Measurements from ENCODE around the gene SPAG16.

Gene SPAG16

DNA sequence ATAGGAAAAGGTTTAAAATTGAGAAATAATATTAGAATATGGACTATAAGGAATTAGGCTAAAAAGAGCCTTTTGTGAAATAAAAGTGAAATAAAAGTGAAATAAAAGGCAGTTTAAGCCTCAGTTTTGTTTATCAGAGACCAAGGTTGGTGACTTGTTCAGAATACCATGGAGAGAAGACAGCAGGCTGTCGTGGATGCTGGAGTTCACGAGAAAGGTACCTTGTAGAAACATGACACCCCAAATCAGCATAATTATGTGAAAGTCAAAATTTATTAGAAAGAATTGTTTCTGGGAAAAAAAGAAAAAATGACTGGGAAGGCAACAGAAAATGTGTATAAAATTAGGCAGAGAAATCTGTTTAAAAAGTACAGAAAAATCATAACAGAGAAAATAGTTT is 46.5 kb upstream of the SPAG16 start:
- TF ChIP-seq CEBPB (IDR thresholded peaks at IDR 0.05) (no peak), YY1 (IDR thresholded peaks at IDR 0.05; ENCODE audit: low read depth) (no peak), TEAD4 (IDR thresholded peaks at IDR 0.05) (no peak), EGR1 (IDR thresholded peaks at IDR 0.05) (no peak), EP300 (IDR thresholded peaks at IDR 0.05; ENCODE audit: borderline replicate concordance) (no peak), RAD21 (IDR thresholded peaks at IDR 0.05; ENCODE audit: low read depth) (no peak), CREB1 (IDR thresholded peaks at IDR 0.05; ENCODE audit: low read depth) (no peak), NFIC (IDR thresholded peaks at IDR 0.05) (no peak), TAF1 (IDR thresholded peaks at IDR 0.05; ENCODE audit: low read depth) (no peak)
- TF ChIP-seq, protein P1, sequence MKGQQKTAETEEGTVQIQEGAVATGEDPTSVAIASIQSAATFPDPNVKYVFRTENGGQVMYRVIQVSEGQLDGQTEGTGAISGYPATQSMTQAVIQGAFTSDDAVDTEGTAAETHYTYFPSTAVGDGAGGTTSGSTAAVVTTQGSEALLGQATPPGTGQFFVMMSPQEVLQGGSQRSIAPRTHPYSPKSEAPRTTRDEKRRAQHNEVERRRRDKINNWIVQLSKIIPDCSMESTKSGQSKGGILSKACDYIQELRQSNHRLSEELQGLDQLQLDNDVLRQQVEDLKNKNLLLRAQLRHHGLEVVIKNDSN (IDR thresholded peaks at IDR 0.05): no peak
- TF ChIP-seq, protein P2, sequence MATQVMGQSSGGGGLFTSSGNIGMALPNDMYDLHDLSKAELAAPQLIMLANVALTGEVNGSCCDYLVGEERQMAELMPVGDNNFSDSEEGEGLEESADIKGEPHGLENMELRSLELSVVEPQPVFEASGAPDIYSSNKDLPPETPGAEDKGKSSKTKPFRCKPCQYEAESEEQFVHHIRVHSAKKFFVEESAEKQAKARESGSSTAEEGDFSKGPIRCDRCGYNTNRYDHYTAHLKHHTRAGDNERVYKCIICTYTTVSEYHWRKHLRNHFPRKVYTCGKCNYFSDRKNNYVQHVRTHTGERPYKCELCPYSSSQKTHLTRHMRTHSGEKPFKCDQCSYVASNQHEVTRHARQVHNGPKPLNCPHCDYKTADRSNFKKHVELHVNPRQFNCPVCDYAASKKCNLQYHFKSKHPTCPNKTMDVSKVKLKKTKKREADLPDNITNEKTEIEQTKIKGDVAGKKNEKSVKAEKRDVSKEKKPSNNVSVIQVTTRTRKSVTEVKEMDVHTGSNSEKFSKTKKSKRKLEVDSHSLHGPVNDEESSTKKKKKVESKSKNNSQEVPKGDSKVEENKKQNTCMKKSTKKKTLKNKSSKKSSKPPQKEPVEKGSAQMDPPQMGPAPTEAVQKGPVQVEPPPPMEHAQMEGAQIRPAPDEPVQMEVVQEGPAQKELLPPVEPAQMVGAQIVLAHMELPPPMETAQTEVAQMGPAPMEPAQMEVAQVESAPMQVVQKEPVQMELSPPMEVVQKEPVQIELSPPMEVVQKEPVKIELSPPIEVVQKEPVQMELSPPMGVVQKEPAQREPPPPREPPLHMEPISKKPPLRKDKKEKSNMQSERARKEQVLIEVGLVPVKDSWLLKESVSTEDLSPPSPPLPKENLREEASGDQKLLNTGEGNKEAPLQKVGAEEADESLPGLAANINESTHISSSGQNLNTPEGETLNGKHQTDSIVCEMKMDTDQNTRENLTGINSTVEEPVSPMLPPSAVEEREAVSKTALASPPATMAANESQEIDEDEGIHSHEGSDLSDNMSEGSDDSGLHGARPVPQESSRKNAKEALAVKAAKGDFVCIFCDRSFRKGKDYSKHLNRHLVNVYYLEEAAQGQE (IDR thresholded peaks at IDR 0.05; ENCODE audit: low read depth): no peak
- TF ChIP-seq, protein P3, sequence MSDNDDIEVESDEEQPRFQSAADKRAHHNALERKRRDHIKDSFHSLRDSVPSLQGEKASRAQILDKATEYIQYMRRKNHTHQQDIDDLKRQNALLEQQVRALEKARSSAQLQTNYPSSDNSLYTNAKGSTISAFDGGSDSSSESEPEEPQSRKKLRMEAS (IDR thresholded peaks at IDR 0.05): no peak

DNA sequence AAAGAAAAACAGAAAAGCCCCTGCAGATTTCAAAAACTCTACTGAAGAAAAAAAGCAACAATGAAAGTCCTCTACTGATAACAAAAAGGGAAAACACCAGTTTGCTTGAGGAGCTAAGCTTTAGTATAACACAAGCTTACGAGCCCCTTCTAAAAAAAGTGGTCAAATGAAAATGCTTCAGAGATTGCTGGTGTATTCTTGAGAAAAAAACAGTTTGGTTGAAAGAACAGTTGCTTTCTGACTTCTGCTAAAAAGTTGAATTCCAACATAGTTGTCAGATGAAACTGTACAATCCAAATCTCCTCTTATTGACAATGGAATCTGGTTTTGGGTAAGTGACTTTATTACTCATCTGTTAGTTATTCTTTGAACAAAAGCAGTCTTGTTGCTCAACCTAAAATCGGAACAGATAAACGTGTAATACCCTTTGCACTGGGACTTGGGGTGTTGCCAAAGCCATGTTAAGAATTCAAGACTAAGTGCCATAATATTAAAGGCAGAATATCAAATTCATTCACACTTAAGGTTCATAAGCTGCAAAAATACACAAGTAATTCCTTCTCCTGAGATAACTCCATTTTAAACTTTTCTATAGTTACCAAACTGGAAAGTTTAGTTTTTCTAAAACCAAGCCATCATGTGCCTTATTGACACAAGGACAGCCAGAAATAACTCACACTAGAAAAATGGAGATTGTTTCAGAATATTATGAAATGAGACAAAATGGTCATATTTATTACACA is 45.3 kb upstream of the SPAG16 start:
- 0 out of 2 replicates have a peak, but pooled peaks have one; percentile 16 for TF ChIP-seq TCF12 (IDR thresholded peaks at IDR 0.05; ENCODE audit: low read depth)
- no peak for TF ChIP-seq TAF1 (IDR thresholded peaks at IDR 0.05; ENCODE audit: low read depth)
- peak; percentile 60; the same call in 1 of the 2 replicates for TF ChIP-seq EP300 (IDR thresholded peaks at IDR 0.05; ENCODE audit: borderline replicate concordance)
- TF ChIP-seq TEAD4 (IDR thresholded peaks at IDR 0.05): peak; percentile 67
- no peak for TF ChIP-seq CREB1 (IDR thresholded peaks at IDR 0.05; ENCODE audit: low read depth)
- TF ChIP-seq, protein P3 (IDR thresholded peaks at IDR 0.05): no peak
- no peak for TF ChIP-seq EGR1 (IDR thresholded peaks at IDR 0.05)
- no peak for TF ChIP-seq RAD21 (IDR thresholded peaks at IDR 0.05; ENCODE audit: low read depth)
- peak; percentile 70 for TF ChIP-seq NFIC (IDR thresholded peaks at IDR 0.05)
- TF ChIP-seq, protein P2 (IDR thresholded peaks at IDR 0.05; ENCODE audit: low read depth): no peak
- TF ChIP-seq CEBPB (IDR thresholded peaks at IDR 0.05): peak; percentile 80
- TF ChIP-seq ZBTB7A (IDR thresholded peaks at IDR 0.05; ENCODE audit: low read depth): no peak
- TF ChIP-seq YY1 (IDR thresholded peaks at IDR 0.05; ENCODE audit: low read depth): no peak
- TF ChIP-seq, protein P1 (IDR thresholded peaks at IDR 0.05): no peak

DNA sequence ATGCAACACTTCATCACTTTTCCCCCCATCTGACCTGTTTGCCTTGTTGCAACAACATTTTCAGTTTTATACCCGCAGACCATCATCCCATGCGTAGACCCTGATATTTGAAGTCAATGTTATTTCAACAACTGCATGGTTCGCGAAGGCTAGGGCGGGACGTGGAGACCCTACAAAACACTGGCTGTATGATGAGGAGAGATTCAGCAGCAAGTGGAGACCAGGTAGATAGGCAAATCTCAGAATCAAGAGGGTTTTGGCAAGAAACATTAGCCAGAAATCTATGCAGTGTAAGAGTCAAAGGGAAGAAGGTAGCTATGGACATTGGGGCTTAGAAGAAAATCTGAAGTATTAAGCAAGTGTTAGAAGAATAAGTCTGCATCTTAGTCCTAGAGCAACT is 42.4 kb upstream of the SPAG16 start:
- TF ChIP-seq, protein P1 (IDR thresholded peaks at IDR 0.05): no peak
- TF ChIP-seq EP300 (IDR thresholded peaks at IDR 0.05; ENCODE audit: borderline replicate concordance) (no peak), CREB1 (IDR thresholded peaks at IDR 0.05; ENCODE audit: low read depth) (no peak), TAF1 (IDR thresholded peaks at IDR 0.05; ENCODE audit: low read depth) (no peak), FOXM1 (IDR thresholded peaks at IDR 0.05; ENCODE audit: borderline replicate concordance, low read depth) (no peak), EGR1 (IDR thresholded peaks at IDR 0.05) (no peak), NFIC (IDR thresholded peaks at IDR 0.05) (no peak)
- TF ChIP-seq, protein P3 (IDR thresholded peaks at IDR 0.05): no peak

DNA sequence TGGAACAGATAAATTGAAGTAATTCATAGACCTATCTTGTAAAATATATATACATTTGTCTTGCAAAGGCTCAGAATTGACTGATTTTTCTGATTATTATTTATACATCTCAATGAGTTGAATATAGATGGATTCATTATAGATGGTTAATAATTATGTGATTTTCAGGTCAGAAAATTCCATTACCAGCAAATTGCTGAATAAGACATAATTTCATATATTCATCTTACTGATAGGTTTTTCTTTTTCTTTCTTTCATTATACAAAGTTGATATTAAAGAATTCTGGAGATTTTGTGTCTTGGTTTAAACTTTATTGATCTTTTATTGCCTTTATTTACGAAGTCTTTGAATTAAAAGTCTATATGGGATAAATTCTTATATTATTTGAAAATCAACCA is 41.6 kb upstream of the SPAG16 start:
- TF ChIP-seq RAD21 (IDR thresholded peaks at IDR 0.05; ENCODE audit: low read depth) (no peak), TCF12 (IDR thresholded peaks at IDR 0.05; ENCODE audit: low read depth) (no peak), YY1 (IDR thresholded peaks at IDR 0.05; ENCODE audit: low read depth) (no peak), NFIC (IDR thresholded peaks at IDR 0.05) (no peak), TEAD4 (IDR thresholded peaks at IDR 0.05) (no peak), TAF1 (IDR thresholded peaks at IDR 0.05; ENCODE audit: low read depth) (no peak), CEBPB (IDR thresholded peaks at IDR 0.05) (no peak), EGR1 (IDR thresholded peaks at IDR 0.05) (no peak), CREB1 (IDR thresholded peaks at IDR 0.05; ENCODE audit: low read depth) (no peak)
- TF ChIP-seq, protein P2 (IDR thresholded peaks at IDR 0.05; ENCODE audit: low read depth): no peak
- TF ChIP-seq, protein P1 (IDR thresholded peaks at IDR 0.05): no peak
- TF ChIP-seq, protein P3 (IDR thresholded peaks at IDR 0.05): no peak

All from Ishikawa (cell line).